HCT116 (cell line): Measurements from ENCODE around the gene MAP4K2. TPM values are rescaled to one million over a fixed set of nuclear protein-coding genes. Genes with fewer than 3 reads are reported as not detected.
A peak's percentile ranks its signal among the peaks of the same experiment; 100 is the strongest.

Experiments
- ATAC-seq: fragments of 200-7000 bp; cut with Tn5 transposase; 2 replicates; pipeline ENCODE4 v1.9.1; 2020; ENCODE audit warnings: mild to moderate bottlenecking, moderate library complexity
- BruUV-seq: library from RNA; stranded (reverse); fragments of 400-500 nt; replicated peaks from 2 replicates; lab custom pipeline; 2021; lab: Mats Ljungman, UMichigan
- CTCF ChIA-PET: fragments of 300-600 bp; sonication (Branson Sonifier 250); formaldehyde crosslinking; loops from one replicate; lab custom pipeline; 2021; ENCODE audit warnings: antibody characterized with exemption; lab: Charles Lee
- POLR2A ChIA-PET: fragments of 300-600, 350-600 bp; sonication (Branson Sonifier 250); formaldehyde crosslinking; loops from one replicate; lab custom pipeline; 2021; ENCODE audit warnings: antibody characterized with exemption; lab: Charles Lee
- RAD21 ChIA-PET, 2 experiments: fragments of 300-600 bp; sonication (Branson Sonifier 250); formaldehyde crosslinking; loops; one replicate each; lab custom pipeline; 2023; ENCODE audit warnings: low total read pairs in 2 of 2; ENCODE audit not compliant: uncharacterized antibody in 2 of 2, unreplicated experiment in 2 of 2, low non-redundant PET in 1 of 2; lab: Charles Lee
- DNase-seq: peaks from one replicate; pipeline ENCODE4 v3.0.0-alpha.2; 2010; ENCODE audit warnings: low read depth, low spot score
- H2AFZ ChIP-seq: fragments of 200-600 bp; shearing (Covaris generic), sonication (generic); 2 replicates; pipeline ENCODE4 v1.6.1; 2017; ENCODE audit warnings: low read depth, mixed run types, mixed read lengths, antibody characterized with exemption, low read length; ENCODE audit not compliant: poor library complexity, severe bottlenecking
- H3K27ac ChIP-seq: 2 replicates; pipeline ENCODE4 v1.5.1; 2012; ENCODE audit warnings: low read depth, low read length
- H3K27me3 ChIP-seq: fragments of 200-600 bp; sonication (generic); 2 replicates; pipeline ENCODE4 v1.6.1; 2016; ENCODE audit warnings: mixed run types, low read length, mixed read lengths; ENCODE audit not compliant: insufficient read depth
- H3K36me3 ChIP-seq, 2 experiments: fragments of 200-500 bp in 1 of 2; fragments of 200-600 bp in 1 of 2; sonication (Bioruptor generic) in 1 of 2; sonication (generic) in 1 of 2; 2 replicates each; pipeline versions ENCODE4 v1.5.1 to v1.6.1; 2014 to 2016; ENCODE audit warnings: low read length in 2 of 2, inconsistent platforms in 1 of 2, mixed read lengths in 1 of 2, mixed run types in 1 of 2; ENCODE audit not compliant: insufficient read depth in 2 of 2, control insufficient read depth in 1 of 2
- H3K4me1 ChIP-seq, 2 experiments: fragments of 200-600 bp in 1 of 2; sonication (generic) in 1 of 2; 2 replicates each; pipeline versions ENCODE4 v1.5.1 to v1.6.1; 2012 to 2017; ENCODE audit warnings: low read length in 2 of 2, inconsistent platforms in 1 of 2, mild to moderate bottlenecking in 1 of 2, mixed read lengths in 1 of 2, mixed run types in 1 of 2, moderate library complexity in 1 of 2; ENCODE audit not compliant: insufficient read depth in 2 of 2, control insufficient read depth in 1 of 2
- H3K4me2 ChIP-seq: fragments of 200-600 bp; sonication (generic); 2 replicates; pipeline ENCODE4 v1.6.1; 2017; ENCODE audit warnings: mixed run types, low read length, mixed read lengths
- H3K4me3 ChIP-seq, 2 experiments: fragments of 200-600 bp in 1 of 2; sonication (generic) in 1 of 2; replicated peaks in 1 of 2; 2 replicates each; pipeline ENCODE4 v1.5.1; 2011 to 2016; ENCODE audit warnings: low read length in 2 of 2, control low read depth in 1 of 2, low read depth in 1 of 2, mild to moderate bottlenecking in 1 of 2, mixed read lengths in 1 of 2, mixed run types in 1 of 2
- H3K79me2 ChIP-seq: fragments of 200-600 bp; sonication (generic); 2 replicates; pipeline ENCODE4 v1.6.1; 2017; ENCODE audit warnings: mild to moderate bottlenecking, mixed run types, low read length, moderate library complexity, mixed read lengths; ENCODE audit not compliant: insufficient read depth
- H3K9ac ChIP-seq: fragments of 200-600 bp; sonication (generic); 2 replicates; pipeline ENCODE4 v1.6.1; 2016; ENCODE audit warnings: low read length, mixed read lengths
- H3K9me2 ChIP-seq: fragments of 200-600 bp; sonication (generic), shearing (Covaris generic); 2 replicates; pipeline ENCODE4 v1.6.1; 2017; ENCODE audit warnings: mixed run types, mild to moderate bottlenecking, moderate library complexity; ENCODE audit not compliant: insufficient read depth
- H3K9me3 ChIP-seq, 2 experiments: fragments of 200-500 bp in 1 of 2; fragments of 200-600 bp in 1 of 2; sonication (Bioruptor generic) in 1 of 2; sonication (generic) in 1 of 2; 2 replicates each; pipeline ENCODE4 v1.6.1; 2014 to 2017; ENCODE audit warnings: low read length in 2 of 2, mixed read lengths in 2 of 2, inconsistent platforms in 1 of 2, low read depth in 1 of 2, mild to moderate bottlenecking in 1 of 2, mixed run types in 1 of 2, moderate library complexity in 1 of 2; ENCODE audit not compliant: control insufficient read depth in 1 of 2, insufficient read depth in 1 of 2
- H4K20me1 ChIP-seq: fragments of 200-600 bp; sonication (generic), shearing (Covaris generic); 2 replicates; pipeline ENCODE4 v1.6.1; 2017; ENCODE audit warnings: mixed run types, mild to moderate bottlenecking, moderate library complexity; ENCODE audit not compliant: insufficient read depth
- EZH2phosphoT487 ChIP-seq: fragments of 200-600 bp; IDR thresholded peaks from 2 replicates; pipeline ENCODE4 v1.6.1; 2018; ENCODE audit warnings: antibody characterized with exemption, borderline replicate concordance
- JUND ChIP-seq: IDR thresholded peaks from 2 replicates; pipeline ENCODE4 v1.6.1; 2012
- POLR2AphosphoS5 ChIP-seq: IDR thresholded peaks from 2 replicates; pipeline ENCODE4 v1.6.1; 2011; ENCODE audit warnings: mild to moderate bottlenecking, low read depth, low read length, moderate library complexity
- SP1 ChIP-seq: IDR thresholded peaks from 2 replicates; pipeline ENCODE4 v1.6.1; 2012; ENCODE audit warnings: low read depth
- YY1 ChIP-seq: IDR thresholded peaks from 2 replicates; pipeline ENCODE4 v1.6.1; 2011; ENCODE audit warnings: low read length, low read depth, moderate library complexity, mild to moderate bottlenecking; ENCODE audit not compliant: insufficient replicate concordance; ENCODE audit errors: extremely low read depth
- ZBTB33 ChIP-seq: IDR thresholded peaks from 2 replicates; pipeline ENCODE4 v1.6.1; 2011; ENCODE audit warnings: mild to moderate bottlenecking, low read length, moderate library complexity; ENCODE audit not compliant: insufficient replicate concordance; ENCODE audit errors: extremely low read depth
- intact Hi-C: fragments of 100-400 bp; cut with micrococcal nuclease; formaldehyde crosslinking; loops from 2 replicates; pipeline ENCODE4 v1.10.0; 2022
- total RNA-seq: library from RNA; stranded (reverse); gene quantifications from one replicate; pipeline ENCODE4 v1.2.1, GENCODE V29; 2021; ENCODE audit not compliant: unreplicated experiment

MAP4K2 gene
- total RNA-seq, 1 experiment from 2014 or later = 44.2 TPM

GRCh38 chr11:64741375-64742086 is 61.5 kb downstream of the MAP4K2 start:
- POLR2A ChIA-PET = no interaction called here
- H3K9ac ChIP-seq = no peak overlapping the region
- RAD21 ChIA-PET = no interaction called here
- DNase-seq (no peak), ATAC-seq (no peak)
- CTCF ChIA-PET = interaction anchor here (1.1 kb wide), 1 partner anchor 11 kb away, joined by 3 read pairs; no protein-coding TSS in a partner anchor
- no peaks in the 10 kb centered on the region for H3K36me3 ChIP-seq
- H3K4me2 ChIP-seq = peak overlapping the region; percentile 99
- no peaks in the 10 kb centered on the region for H3K79me2 ChIP-seq
- H2AFZ ChIP-seq = no peak overlapping the region
- no peak overlapping the region; the same call in 1 of the 2 replicates for H3K27ac ChIP-seq
- H4K20me1 ChIP-seq = no peaks in the 10 kb centered on the region
- TF ChIP-seq ZBTB33 (no peak), POLR2AphosphoS5 (no peak), SP1 (no peak), YY1 (no peak)
- no peaks in the 10 kb centered on the region for H3K9me2 ChIP-seq
- intact Hi-C loops = loop anchor here (5.0 kb wide), 1 partner anchor 189 kb away; no protein-coding TSS in a partner anchor
- H3K4me3 ChIP-seq = no peak overlapping the region
- peaks cover 13 to 36% of the 10 kb centered on the region in 2 experiments for H3K4me1 ChIP-seq
- H3K9me3 ChIP-seq = no peaks in the 10 kb centered on the region
- H3K27me3 ChIP-seq = no peaks in the 10 kb centered on the region
- no TSS peak for BruUV-seq

GRCh38 chr11:64739871-64740270 is 63.1 kb downstream of the MAP4K2 start:
- no TSS peak for BruUV-seq
- H3K4me3 ChIP-seq = no peak overlapping the region
- H3K9me2 ChIP-seq = no peaks in the 10 kb centered on the region
- no peaks in the 10 kb centered on the region for H4K20me1 ChIP-seq
- no peak for DNase-seq
- H3K4me2 ChIP-seq = no peak overlapping the region
- H2AFZ ChIP-seq = no peak overlapping the region
- no peaks in the 10 kb centered on the region for H3K79me2 ChIP-seq
- RAD21 ChIA-PET = no interaction called here
- no peak overlapping the region for H3K27ac ChIP-seq
- TF ChIP-seq EZH2phosphoT487 (no peak), ZBTB33 (no peak), JUND (no peak)
- H3K36me3 ChIP-seq = no peaks in the 10 kb centered on the region
- POLR2A ChIA-PET = no interaction called here
- peaks cover 13 to 36% of the 10 kb centered on the region in 2 experiments for H3K4me1 ChIP-seq
- ATAC-seq = no peak
- no peak overlapping the region for H3K9ac ChIP-seq
- no peaks in the 10 kb centered on the region for H3K9me3 ChIP-seq
- no peaks in the 10 kb centered on the region for H3K27me3 ChIP-seq
- CTCF ChIA-PET = interaction anchor here (1.4 kb wide), 1 partner anchor 383 kb away, joined by 3 read pairs; no protein-coding TSS in a partner anchor
- intact Hi-C loops = loop anchor here (5.0 kb wide), 1 partner anchor 188 kb away; no protein-coding TSS in a partner anchor
